Osteoblast (primary cell): ENCODE data around the gene CSRNP3. TPM values are rescaled to one million over a fixed set of nuclear protein-coding genes. Genes with fewer than 3 reads are reported as not detected.

Experiments
- DNase-seq: peaks from one replicate; pipeline ENCODE4 v3.0.0; 2011; ENCODE audit warnings: low spot score, mixed read lengths; ENCODE audit not compliant: insufficient read length; ENCODE audit errors: missing footprints
- H2AFZ ChIP-seq: 2 replicates; pipeline ENCODE4 v1.6.0; 2011; ENCODE audit warnings: mild to moderate bottlenecking, low read length
- H3K27ac ChIP-seq: 2 replicates; pipeline ENCODE4 v1.5.1; 2011; ENCODE audit warnings: mild to moderate bottlenecking, low read depth, low read length, moderate library complexity
- H3K27me3 ChIP-seq: 2 replicates; pipeline ENCODE4 v1.6.0; 2012; ENCODE audit warnings: mild to moderate bottlenecking, control low read depth, inconsistent platforms, low read length, moderate library complexity; ENCODE audit not compliant: insufficient read depth
- H3K36me3 ChIP-seq: 2 replicates; pipeline ENCODE4 v1.5.1; 2011; ENCODE audit warnings: mild to moderate bottlenecking, low read length, control low read depth, moderate library complexity; ENCODE audit not compliant: insufficient read depth
- H3K4me1 ChIP-seq: 2 replicates; pipeline ENCODE4 v1.5.1; 2011; ENCODE audit warnings: mild to moderate bottlenecking, low read length, control low read depth, moderate library complexity; ENCODE audit not compliant: insufficient read depth
- H3K4me2 ChIP-seq: 2 replicates; pipeline ENCODE4 v1.6.0; 2011; ENCODE audit warnings: mild to moderate bottlenecking, low read length; ENCODE audit not compliant: insufficient read depth
- H3K4me3 ChIP-seq: fragments of 200-600 bp; sonication (generic); 3 replicates; pipeline ENCODE4 v1.5.1; 2012; ENCODE audit warnings: mild to moderate bottlenecking, low read length, inconsistent platforms; ENCODE audit not compliant: insufficient read depth
- H3K79me2 ChIP-seq: 2 replicates; pipeline ENCODE4 v1.6.0; 2012; ENCODE audit warnings: mild to moderate bottlenecking, low read length, control low read depth, inconsistent platforms; ENCODE audit not compliant: insufficient read depth
- H3K9me3 ChIP-seq: 2 replicates; pipeline ENCODE4 v1.5.1; 2011; ENCODE audit warnings: low read depth, low read length, control low read depth
- H4K20me1 ChIP-seq: 2 replicates; pipeline ENCODE4 v1.6.0; 2012; ENCODE audit warnings: mild to moderate bottlenecking, low read length, control low read depth; ENCODE audit not compliant: insufficient read depth
- CTCF ChIP-seq: IDR thresholded peaks from 2 replicates; pipeline ENCODE4 v1.5.1; 2011; ENCODE audit warnings: mild to moderate bottlenecking, low read depth, low read length, moderate library complexity; ENCODE audit errors: extremely low read depth
- total RNA-seq: library from RNA; depleted of rRNA; stranded (reverse); fragments of >200 nt; gene quantifications from 2 replicates; pipeline ENCODE4 v1.2.3, GENCODE V29; 2012

The CSRNP3 gene
- total RNA-seq, 1 donor, result 1.4 TPM

DNA sequence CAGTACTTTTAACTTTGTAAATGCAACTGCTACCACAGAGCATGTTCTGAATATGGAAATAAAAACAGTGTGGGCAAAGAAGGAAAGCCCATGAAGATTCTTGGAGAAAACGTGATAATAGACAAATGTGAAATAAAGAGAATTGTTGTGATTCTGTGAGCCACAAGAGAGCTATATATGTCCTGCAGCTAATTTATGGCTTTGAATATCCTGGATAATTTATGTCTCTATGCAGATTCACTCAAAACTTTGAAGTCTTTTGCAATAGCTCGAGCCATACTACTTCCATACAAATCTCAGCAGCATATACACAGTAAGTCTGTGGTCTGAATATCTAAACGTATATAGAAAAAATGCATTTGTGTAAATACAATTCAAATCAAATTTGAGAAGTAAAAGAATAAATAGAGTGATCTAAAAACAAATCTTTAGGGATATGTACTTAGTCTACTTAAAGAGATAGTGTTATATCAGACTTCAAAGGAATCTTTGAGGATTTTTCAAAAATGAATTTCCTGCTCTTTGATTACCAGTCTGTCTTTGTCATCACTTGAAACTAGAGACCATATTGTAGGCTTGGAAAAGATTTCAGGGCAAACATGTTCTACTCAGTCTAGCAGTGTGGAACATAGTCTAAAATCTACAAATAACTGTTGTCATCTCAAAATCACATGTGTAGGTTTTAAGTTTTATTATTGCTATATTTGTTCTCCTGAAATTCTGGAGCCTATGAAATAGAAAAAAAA, 107.1 kb downstream of the CSRNP3 start:
- no peak for TF ChIP-seq CTCF
- Histone ChIP-seq H3K27ac (no peak overlapping the region), H3K4me3 (no peak overlapping the region), H3K27me3 (no peaks in the 10 kb centered on the region), H4K20me1 (no peaks in the 10 kb centered on the region), H3K36me3 (no peaks in the 10 kb centered on the region), H3K4me1 (peaks cover 10% of the 10 kb centered on the region), H3K79me2 (no peaks in the 10 kb centered on the region), H2AFZ (no peak overlapping the region), H3K4me2 (no peak overlapping the region), H3K9me3 (no peaks in the 10 kb centered on the region)
- no peak for DNase-seq

GRCh38 chr2:165582409-165582808, 112.9 kb downstream of the CSRNP3 start:
- no peak overlapping the region for H3K4me2 ChIP-seq
- no peak overlapping the region for H3K4me3 ChIP-seq
- no peaks in the 10 kb centered on the region for H3K9me3 ChIP-seq
- no peaks in the 10 kb centered on the region for H3K27me3 ChIP-seq
- H2AFZ ChIP-seq, result peak overlapping the region; percentile 9
- DNase-seq, result peak; percentile 84
- no peaks in the 10 kb centered on the region for H3K36me3 ChIP-seq
- no peak overlapping the region for H3K27ac ChIP-seq
- TF ChIP-seq CTCF, result no peak
- peaks cover 5% of the 10 kb centered on the region for H3K4me1 ChIP-seq
- H3K79me2 ChIP-seq, result no peaks in the 10 kb centered on the region
- H4K20me1 ChIP-seq, result no peaks in the 10 kb centered on the region

- Histone ChIP-seq H3K4me2 (no peak overlapping the region), H3K79me2 (no peaks in the 10 kb centered on the region), H3K27me3 (no peaks in the 10 kb centered on the region), H3K27ac (no peak overlapping the region), H3K4me3 (no peak overlapping the region), H4K20me1 (no peaks in the 10 kb centered on the region), H3K36me3 (no peaks in the 10 kb centered on the region), H2AFZ (no peak overlapping the region), H3K9me3 (no peaks in the 10 kb centered on the region), H3K4me1 (peaks cover 5% of the 10 kb centered on the region)
- DNase-seq, result no peak
- TF ChIP-seq CTCF, result no peak
These were observed 113.5 kb downstream of the CSRNP3 start for GRCh38 chr2:165582863-165583506.

GRCh38 chr2:165584126-165584654, 114.7 kb downstream of the CSRNP3 start:
- Histone ChIP-seq H3K4me2 (no peak overlapping the region), H3K4me1 (peaks cover 5% of the 10 kb centered on the region), H3K9me3 (no peaks in the 10 kb centered on the region), H3K36me3 (no peaks in the 10 kb centered on the region), H3K27me3 (no peaks in the 10 kb centered on the region), H2AFZ (no peak overlapping the region), H4K20me1 (no peaks in the 10 kb centered on the region), H3K27ac (no peak overlapping the region), H3K4me3 (no peak overlapping the region), H3K79me2 (no peaks in the 10 kb centered on the region)
- no peak for TF ChIP-seq CTCF
- DNase-seq, result no peak
